GM19239 (cell line): ENCODE measurements around the gene ENO2.

Source experiments
- DNase-seq: peaks from one replicate; pipeline ENCODE4 v3.0.0; 2011; ENCODE audit warnings: low spot score; ENCODE audit not compliant: insufficient read length
- FAIRE-seq: peaks from 2 replicates; lab custom pipeline; 2011; peaks lifted over from hg19 to GRCh38; lab: Jason Lieb, UNC

The ENO2 gene

DNA sequence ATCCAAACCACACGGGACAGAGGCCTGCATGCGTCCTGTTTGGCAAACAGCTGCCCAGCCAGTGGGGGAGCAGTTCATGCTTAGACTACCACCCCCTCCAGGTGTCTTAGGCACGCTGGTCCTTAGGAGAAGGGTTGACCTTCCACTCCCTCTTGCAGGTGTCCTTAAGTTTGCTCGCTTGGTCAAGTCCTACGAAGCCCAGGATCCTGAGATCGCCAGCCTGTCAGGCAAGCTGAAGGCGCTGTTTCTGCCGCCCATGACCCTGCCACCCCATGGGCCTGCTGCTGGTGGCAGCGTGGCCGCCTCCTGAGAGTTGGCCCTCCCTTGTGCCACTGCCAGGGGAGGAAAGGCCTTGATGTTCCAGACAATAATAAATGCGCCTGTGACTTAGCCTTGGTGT lies 31.2 kb downstream of the ENO2 start:
- DNase-seq (no peak), FAIRE-seq (peak; percentile 39)

DNA sequence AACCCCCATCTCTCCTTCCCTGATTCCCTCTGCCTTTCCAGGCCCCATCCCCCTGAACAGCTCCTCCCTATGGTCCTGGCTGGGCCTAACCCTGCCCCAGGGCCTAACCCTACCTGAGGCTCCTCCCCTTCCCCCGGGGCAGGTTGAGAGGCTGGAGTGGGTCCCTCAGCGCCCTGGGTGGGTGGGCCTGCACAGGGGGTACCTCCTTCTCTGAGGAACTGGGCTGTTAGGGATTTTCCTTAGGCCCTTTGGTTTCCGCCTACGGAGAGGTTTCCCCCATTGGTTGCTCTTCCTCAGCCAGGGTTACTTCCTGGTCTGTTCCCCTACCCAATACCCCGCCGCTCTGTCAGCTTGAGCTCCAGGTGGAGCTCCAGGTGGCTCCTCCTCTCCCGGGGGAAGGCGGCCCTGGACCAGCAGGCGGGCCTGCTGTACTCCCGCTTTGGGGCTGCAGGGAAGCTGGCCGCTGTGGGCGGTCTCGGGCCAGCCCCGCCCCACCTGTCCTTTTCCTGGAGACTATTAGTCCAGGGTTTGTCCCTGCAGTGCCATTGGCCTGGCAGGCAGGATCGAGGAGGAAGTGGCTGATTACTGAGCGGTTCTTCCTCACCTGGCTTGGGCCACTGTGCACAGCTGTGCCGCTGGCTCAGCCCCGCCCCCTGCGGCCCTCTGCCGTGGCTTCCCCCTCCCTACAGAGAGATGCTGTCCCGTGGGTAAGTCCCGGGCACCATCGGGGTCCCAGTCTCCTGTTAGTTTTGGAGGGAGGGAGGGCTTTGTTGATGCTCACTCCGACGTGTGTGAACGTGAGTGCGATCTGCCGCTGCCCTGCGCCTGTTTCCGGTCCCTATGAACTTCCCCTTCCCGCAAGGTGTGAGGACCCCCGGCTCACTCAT lies 31.9 kb downstream of the ENO2 start:
- FAIRE-seq: peak; percentile 92
- DNase-seq: no peak

DNA sequence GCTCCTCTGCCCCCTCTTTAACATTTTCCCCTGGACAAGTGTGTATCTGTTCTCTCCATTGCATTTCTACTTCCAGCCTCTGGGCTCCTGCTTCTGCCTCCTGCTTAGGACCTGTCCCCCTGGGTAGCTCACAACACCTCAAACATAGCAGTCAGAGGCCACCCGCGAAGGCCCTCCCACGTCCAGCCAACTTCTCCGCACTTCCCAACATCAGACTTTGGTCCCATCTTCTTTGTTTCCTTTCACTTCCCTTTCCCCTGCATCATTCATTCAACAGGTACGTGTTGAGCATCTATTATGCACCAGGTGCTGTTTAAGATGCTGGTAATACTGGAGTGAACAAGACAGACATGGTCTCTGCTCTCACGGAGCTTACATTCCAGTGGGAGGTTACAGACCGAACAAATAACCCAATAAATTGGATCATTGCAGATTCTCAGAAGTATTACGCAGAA lies 32.6 kb downstream of the ENO2 start:
- no peak for FAIRE-seq
- no peak for DNase-seq

DNA sequence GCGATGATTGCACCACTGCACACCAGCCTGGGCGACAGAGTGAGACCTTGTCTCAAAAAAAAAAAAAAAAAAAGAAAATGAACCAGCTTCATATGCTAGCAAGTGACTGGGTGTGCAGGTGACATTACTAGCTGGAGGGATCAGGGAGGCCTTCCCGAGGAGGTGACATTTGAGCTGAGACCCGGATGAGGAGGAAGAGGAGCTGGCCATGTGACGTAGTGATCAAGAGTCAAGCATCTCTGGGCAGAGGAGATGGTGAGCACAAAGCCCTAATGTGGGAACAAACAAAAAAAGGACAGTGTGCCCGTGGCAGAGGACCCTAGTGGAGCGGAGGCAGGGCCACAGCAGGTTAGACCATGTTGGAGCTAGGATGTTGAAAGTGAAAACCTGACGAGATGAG lies 33.2 kb downstream of the ENO2 start:
- DNase-seq: no peak
- FAIRE-seq: peak; percentile 14

DNA sequence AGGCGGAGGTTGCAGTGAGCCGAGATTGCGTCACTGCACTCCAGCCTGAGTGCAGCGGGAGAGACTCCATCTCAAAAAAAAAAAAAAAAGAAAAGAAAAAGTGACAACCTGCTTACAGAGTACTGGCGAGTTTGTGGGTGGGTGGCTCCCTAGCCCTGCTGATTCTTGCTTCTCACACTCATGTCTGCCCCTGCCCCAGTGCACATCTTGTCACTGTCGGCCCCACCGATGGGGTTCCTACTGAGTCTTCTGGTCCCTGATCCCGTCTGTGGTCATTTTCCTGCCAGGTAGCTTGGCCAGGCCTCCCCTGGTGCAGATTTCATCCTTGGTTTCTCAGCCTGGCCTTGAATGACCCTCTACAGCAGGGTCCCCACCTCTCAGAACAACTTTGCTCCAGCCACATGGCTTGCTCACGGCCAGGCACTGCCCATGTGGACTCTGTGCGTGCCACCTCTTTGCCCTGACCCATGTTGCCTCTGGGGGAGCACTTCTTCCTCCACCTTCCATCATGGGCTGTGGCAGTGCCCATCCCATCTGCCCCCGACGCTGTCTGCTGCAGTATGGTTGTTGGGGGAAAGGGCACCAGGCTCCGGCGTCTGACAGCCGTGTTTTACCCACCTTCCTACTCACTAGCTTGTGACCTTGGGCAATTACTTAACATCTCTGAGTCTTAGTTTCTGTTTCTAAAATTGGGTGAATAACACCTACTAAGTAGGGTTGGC lies 34.7 kb downstream of the ENO2 start:
- FAIRE-seq (peak; percentile 92), DNase-seq (no peak)

DNA sequence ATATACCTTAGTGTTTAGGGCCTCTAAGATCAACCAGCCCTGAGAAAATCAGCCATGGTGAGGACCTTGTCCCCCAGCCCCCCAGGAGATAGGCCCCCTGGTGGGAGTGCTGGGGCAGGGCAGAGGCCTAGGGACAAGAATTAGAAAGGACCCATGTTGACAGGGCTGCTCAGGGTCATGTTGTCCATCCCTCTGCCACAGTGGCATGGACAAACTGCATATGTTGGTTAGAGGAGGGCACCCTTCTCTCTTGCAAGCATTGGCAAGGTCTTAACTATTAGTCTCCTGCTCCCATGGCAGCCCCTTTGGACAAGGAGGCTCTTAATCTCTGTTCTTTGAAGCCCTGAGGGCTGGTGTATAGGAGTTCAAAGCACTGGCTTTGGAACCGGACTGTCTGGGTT lies 36.0 kb downstream of the ENO2 start:
- no peak for FAIRE-seq
- no peak for DNase-seq

DNA sequence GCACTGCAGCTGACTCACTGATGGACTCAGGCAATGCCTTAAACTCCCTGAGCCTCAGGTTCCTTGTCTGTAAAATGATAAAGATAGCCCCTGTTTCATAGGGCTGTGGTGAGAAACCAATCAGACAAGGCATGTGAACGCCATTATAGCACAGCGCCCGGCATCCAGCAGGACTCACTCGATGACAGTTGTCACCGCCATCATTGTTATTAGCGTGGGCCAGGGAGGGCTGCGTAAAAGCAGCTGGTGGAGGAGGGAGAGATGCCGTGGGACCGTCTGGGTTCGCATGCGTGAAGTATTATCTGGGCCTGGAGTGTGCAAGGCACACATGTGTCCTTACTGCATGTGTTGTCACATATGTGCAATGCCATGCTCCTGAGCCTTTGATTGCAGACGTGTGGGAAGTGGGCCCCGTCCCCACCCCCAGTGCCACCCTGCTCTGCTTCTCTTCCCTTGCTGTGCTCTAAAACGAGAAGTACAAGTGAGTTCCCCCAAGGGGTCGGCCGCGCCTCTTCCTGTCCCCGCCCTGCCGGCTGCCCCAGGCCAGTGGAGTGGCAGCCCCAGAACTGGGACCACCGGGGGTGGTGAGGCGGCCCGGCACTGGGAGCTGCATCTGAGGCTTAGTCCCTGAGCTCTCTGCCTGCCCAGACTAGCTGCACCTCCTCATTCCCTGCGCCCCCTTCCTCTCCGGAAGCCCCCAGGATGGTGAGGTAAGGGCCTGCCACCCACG lies 36.6 kb downstream of the ENO2 start, which contains the start of gene PTPN6:
TSS of gene PTPN6 (plus strand) at position 546 of the 730 bp plus-strand sequence. CDS start at position 703, 157 bp downstream.
- no peak for DNase-seq
- FAIRE-seq: peak; percentile 95

DNA sequence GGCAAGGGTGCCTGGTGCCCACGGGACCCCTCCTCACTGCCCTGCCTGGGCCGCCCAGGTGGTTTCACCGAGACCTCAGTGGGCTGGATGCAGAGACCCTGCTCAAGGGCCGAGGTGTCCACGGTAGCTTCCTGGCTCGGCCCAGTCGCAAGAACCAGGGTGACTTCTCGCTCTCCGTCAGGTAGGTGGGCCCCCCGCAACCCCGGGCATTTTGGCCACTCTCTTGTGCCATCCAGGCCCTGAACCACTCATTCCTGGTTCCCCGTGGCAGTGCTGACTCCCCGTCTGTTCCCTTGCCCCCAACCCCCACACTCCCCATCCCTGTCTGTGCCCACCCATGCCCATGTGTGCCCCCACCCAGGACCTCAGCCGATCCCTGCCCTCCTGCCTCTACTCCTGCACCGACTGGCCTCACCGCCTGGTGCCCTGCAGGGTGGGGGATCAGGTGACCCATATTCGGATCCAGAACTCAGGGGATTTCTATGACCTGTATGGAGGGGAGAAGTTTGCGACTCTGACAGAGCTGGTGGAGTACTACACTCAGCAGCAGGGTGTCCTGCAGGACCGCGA lies 37.3 kb downstream of the ENO2 start:
- no peak for DNase-seq
- FAIRE-seq: no peak

DNA sequence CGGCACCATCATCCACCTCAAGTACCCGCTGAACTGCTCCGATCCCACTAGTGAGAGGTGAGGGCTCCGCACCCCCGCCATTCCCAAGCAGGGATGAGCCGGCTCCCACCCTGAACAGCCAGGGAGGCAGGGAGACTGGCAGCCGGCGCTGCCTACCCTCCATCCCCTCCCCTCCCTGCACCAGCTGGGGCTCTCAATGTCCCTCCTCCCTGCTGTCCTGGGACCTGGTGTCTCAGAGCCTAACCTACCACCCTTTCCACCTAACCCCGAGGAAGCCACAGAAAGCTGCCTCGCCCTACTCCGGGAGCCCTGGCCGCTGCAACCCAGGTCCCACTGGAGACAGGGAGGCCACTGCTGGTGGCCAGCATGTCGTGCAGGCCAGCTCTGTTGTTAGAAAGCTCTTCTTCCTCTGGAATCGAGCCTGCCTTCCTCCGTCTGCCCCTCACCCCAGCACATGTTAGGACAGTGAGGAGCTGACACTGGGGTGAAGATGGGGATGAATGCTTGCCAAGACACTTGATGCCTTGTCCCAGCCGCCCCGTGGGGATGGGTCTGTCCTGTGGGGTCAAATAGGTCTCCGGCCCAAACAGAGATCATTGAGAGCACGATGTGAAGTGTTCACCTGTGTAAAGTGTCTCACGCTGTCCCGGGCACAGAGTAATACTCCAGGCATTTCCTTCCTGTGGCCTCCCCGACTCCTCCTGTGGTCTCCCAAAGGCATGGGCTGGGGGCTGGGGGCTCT lies 37.9 kb downstream of the ENO2 start:
- peak; percentile 62 for FAIRE-seq

DNA sequence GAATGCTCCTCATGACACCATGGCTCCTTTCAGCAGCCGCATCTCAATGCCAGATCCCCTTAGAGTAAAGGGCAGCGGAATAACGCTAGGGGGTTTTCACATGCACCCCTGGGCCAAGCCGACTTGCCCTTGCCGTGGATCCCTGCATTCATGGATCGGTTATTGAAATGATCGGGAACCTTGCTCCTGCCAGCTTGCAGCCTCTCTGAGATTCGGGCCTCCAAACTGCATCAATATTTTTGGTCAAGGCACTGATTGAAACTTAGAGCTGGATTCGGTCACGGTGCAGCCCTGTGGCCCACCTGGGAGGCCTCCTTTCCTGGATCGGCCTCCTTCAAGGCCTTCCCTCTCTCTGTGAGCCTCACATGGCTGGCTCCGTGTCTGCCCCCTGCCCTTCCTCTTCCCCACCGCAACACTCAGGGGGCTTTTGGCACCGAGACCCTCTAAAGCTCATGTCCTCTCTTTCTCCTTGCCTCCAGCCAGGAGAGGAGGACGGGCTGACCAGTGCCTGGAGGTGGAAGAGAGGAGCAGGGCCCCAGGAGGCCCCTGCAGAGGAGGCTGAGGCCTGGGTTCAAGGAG lies 38.6 kb downstream of the ENO2 start:
- no peak for DNase-seq
- no peak for FAIRE-seq

More for the DNA sequence above, 37.9 kb downstream of the ENO2 start:
- DNase-seq: no peak

DNA sequence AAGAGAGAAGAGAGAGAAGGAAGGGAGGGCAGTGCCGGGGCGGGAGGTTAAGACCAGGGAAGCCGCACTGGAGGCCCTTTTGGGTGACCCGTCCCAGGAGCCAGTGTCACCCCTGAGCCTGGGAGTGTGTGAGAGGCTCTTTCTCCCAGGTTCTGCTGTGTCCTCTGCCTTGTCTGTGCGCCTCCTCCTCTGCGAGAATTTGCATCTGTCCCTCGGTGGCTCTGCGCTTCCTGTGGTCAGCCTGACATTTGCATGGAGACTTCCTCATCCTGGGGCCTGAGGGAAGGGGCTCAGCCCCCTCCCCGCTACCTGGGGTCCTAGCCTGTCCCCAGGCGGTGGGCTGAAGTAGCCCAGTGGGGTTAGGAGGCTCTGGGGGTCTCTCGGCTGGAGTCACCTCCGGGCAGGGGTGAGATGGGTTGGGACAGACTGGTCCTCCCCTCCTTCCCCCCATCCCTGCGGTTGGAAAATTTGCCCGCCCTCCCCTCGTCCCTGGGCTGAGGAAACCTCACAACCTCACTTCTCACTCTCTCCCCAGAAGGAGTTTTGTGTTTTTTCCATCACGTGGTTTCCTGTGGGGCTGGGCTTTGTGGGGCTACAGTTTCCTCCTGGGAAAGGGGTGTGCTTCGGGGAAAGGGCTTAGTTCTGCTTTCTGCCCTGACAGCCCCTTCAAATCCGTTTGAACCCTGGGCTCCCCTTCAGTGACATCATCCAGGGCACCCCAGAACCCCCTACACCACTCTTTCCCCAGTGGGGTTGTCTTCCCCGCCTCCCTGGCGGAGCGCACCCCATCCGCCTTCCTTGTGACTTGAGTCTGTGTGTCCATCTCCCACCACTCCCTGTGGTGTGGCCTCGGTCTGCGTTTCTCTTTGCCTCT lies 39.3 kb downstream of the ENO2 start:
- DNase-seq (no peak), FAIRE-seq (peak; percentile 100)

DNA sequence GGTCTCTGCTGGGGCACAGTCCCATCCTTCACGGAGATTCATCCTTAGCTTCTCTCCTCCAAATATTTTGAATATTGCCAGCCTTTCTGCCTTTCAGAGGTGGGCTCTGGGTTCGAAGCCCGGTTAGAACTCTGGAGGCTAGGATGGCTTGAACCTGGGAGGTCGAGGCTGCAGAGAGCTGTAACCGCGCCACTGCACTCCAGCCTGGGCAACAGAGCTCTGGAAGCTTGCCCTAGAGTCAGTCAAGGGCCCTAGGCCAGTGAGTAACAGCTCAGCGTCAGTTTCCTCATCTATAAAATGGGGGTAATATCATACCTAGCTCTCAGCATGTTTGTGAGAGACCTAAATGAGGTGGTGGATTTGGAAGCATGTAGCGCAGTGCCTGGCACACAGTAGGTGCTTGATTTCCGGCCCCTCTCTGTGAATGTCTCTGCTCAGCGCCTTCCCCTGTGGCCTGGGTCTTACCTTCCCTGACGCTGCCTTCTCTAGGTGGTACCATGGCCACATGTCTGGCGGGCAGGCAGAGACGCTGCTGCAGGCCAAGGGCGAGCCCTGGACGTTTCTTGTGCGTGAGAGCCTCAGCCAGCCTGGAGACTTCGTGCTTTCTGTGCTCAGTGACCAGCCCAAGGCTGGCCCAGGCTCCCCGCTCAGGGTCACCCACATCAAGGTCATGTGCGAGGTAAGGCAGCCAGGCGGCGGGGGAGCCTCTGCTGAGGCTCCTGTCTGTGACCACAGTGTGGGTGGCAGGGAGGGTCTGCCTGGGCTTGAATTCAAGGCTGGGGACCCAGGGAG lies 40.1 kb downstream of the ENO2 start:
- DNase-seq (no peak), FAIRE-seq (no peak)

DNA sequence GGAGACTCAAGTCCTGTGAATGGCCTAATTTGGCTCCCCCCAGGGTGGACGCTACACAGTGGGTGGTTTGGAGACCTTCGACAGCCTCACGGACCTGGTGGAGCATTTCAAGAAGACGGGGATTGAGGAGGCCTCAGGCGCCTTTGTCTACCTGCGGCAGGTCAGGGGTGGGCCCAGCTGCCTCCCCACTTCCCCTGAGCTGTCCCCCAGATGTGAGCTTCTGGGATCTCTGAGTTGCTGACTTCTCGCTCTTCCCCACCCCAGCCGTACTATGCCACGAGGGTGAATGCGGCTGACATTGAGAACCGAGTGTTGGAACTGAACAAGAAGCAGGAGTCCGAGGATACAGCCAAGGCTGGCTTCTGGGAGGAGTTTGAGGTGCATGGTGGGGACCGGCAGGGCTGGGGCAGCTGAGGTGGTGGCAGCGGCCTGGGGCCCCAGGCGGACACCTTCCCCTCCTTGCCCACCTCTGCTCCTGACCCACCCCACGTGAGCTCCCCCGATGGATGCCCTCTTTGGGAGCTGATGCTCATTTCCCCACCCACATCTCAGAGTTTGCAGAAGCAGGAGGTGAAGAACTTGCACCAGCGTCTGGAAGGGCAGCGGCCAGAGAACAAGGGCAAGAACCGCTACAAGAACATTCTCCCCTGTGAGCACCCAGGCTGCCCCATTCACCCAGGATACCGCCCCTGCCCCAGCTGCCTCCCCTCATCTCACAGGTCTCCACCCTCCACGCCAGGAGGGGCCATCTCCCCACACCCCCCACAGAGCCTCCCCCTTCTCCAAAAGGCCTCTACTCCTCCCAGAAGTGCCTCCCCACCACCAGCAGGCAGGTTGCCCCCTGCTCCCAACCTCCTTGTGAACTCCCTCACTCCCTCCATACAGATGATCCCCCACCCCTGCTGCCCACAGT lies 41.0 kb downstream of the ENO2 start:
- FAIRE-seq: peak; percentile 90

DNA sequence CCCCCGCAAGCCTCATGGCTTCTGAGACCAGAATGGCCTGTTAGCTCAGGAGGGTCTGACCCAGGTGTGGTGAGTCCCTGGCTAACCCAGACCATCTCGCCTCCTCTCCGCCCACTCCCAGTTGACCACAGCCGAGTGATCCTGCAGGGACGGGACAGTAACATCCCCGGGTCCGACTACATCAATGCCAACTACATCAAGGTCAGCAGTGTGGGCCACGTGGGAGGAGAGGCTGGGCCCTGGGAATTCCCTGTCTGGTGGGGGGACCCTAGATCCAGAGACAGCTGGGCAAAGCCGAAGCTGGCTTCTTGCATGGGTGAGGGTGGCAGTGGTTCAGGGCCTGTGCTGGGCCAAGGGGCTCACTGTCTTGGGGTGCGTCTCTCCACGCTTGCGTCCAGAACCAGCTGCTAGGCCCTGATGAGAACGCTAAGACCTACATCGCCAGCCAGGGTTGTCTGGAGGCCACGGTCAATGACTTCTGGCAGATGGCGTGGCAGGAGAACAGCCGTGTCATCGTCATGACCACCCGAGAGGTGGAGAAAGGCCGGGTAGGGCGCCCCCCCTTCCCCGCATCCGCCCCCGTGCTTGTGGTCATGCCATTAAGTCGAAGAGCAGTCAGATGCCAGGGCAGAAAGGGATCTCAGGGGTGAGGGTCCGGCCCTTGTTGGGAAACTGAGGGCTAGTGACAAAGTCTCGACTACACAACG lies 41.8 kb downstream of the ENO2 start:
- no peak for DNase-seq
- FAIRE-seq: peak; percentile 78

More for the DNA sequence above, 41.0 kb downstream of the ENO2 start:
- no peak for DNase-seq

DNA sequence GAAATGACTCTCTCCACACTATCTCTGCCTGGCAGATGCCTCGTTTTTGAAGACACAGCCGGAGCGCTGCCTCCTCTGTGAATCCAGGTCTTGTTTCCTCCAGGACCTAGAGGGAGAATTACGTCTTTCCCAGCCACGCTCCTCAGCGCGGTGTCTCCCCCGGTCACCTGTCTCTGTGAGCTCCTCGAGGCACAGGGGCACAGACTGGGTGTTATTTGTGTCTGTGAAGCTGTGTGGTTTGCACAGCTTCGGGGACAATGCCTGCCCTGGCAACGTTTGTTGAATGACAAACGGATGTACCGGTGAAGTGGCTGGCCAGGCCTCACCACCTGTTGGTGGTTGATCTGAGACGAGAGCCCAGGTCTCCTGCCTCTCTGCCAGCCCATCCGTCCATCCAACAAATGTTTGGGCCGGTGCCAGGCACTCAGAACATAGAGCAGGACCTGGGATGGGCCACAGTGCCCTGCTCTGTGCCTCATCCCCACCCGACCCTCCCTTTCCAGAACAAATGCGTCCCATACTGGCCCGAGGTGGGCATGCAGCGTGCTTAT lies 42.8 kb downstream of the ENO2 start:
- FAIRE-seq (peak; percentile 53), DNase-seq (no peak)
